ENCODE results near the gene ZNF19. TPM values are rescaled to one million over a fixed set of nuclear protein-coding genes. Genes with fewer than 3 reads are reported as not detected.
A peak's percentile ranks its signal among the peaks of the same experiment; 100 is the strongest.

Gene ZNF19
- total RNA-seq, 1 experiment from 2014 or later = 5.4 TPM

- H3K4me3 ChIP-seq (replicated peaks in 1 of 2; ENCODE audit: low read depth in 1 of 2, low read length in 2 of 2) = no peak overlapping the region
- ChIA-PET RAD21 (ENCODE audit: low non-redundant PET in 1 of 2, low total read pairs in 2 of 2, uncharacterized antibody in 2 of 2, unreplicated experiment in 2 of 2) (no interaction called here), CTCF (no interaction called here), POLR2A (no interaction called here)
- peak in 1 of 3 experiments; percentile 39; a peak in 2 of 6 replicates for TF ChIP-seq CTCF (IDR thresholded peaks at IDR 0.05 in 2 of 3, conservative IDR thresholded peaks at IDR 0.05 in 1 of 3; ENCODE audit: borderline replicate concordance in 1 of 3, insufficient read depth in 1 of 3, low read depth in 2 of 3, low read length in 2 of 3)
- TF ChIP-seq POLR2AphosphoS5 (IDR thresholded peaks at IDR 0.05; ENCODE audit: low read depth, low read length) = no peak
- H4K20me1 ChIP-seq (ENCODE audit: insufficient read depth) = no peaks in the 10 kb centered on the region
- DNase-seq (ENCODE audit: low read depth, low spot score) (no peak), ATAC-seq (peak; percentile 55)
- no peaks in the 10 kb centered on the region for H3K79me2 ChIP-seq (ENCODE audit: insufficient read depth, low read length)
- H3K4me2 ChIP-seq (ENCODE audit: low read length) = no peak overlapping the region
- BruUV-seq (replicated peaks) = no TSS peak
- no peak overlapping the region for H2AFZ ChIP-seq (ENCODE audit: low read depth, low read length, poor library complexity, severe bottlenecking)
- H3K9me3 ChIP-seq (ENCODE audit: control insufficient read depth in 1 of 2, insufficient read depth in 1 of 2, low read depth in 1 of 2, low read length in 2 of 2) = no peaks in the 10 kb centered on the region
- no peaks in the 10 kb centered on the region for H3K27me3 ChIP-seq (ENCODE audit: insufficient read depth, low read length)
- H3K36me3 ChIP-seq (ENCODE audit: control insufficient read depth in 1 of 2, insufficient read depth in 2 of 2, low read length in 2 of 2) = no peaks in the 10 kb centered on the region
- H3K4me1 ChIP-seq (ENCODE audit: control insufficient read depth in 1 of 2, insufficient read depth in 2 of 2, low read length in 2 of 2) = no peaks in the 10 kb centered on the region
- no peak overlapping the region for H3K9ac ChIP-seq (ENCODE audit: low read length)
- H3K27ac ChIP-seq (ENCODE audit: low read depth, low read length) = no peak overlapping the region
- intact Hi-C loops (cut with micrococcal nuclease) = no loop called here
- H3K9me2 ChIP-seq (ENCODE audit: insufficient read depth) = no peaks in the 10 kb centered on the region
Measured at GRCh38 chr16:71441348-71442050, 47.6 kb downstream of the ZNF19 start.

- H3K4me3 ChIP-seq (replicated peaks in 1 of 2; ENCODE audit: low read depth in 1 of 2, low read length in 2 of 2) = no peak overlapping the region
- DNase-seq (ENCODE audit: low read depth, low spot score) = no peak
- H3K36me3 ChIP-seq (ENCODE audit: control insufficient read depth in 1 of 2, insufficient read depth in 2 of 2, low read length in 2 of 2) = no peaks in the 10 kb centered on the region
- RAD21 ChIA-PET (ENCODE audit: low non-redundant PET in 1 of 2, low total read pairs in 2 of 2, uncharacterized antibody in 2 of 2, unreplicated experiment in 2 of 2) = no interaction called here
- BruUV-seq (replicated peaks) = no TSS peak
- no peaks in the 10 kb centered on the region for H3K79me2 ChIP-seq (ENCODE audit: insufficient read depth, low read length)
- H2AFZ ChIP-seq (ENCODE audit: low read depth, low read length, poor library complexity, severe bottlenecking) = no peak overlapping the region
- POLR2A ChIA-PET = no interaction called here
- H3K4me2 ChIP-seq (ENCODE audit: low read length) = no peak overlapping the region
- H3K9me3 ChIP-seq (ENCODE audit: control insufficient read depth in 1 of 2, insufficient read depth in 1 of 2, low read depth in 1 of 2, low read length in 2 of 2) = no peaks in the 10 kb centered on the region
- H3K27ac ChIP-seq (ENCODE audit: low read depth, low read length) = no peak overlapping the region
- CTCF ChIA-PET = interaction anchor here (0.6 kb wide), 1 partner anchor 91 kb away, joined by 3 read pairs; no protein-coding TSS in a partner anchor
- intact Hi-C loops (cut with micrococcal nuclease) = no loop called here
- H3K9ac ChIP-seq (ENCODE audit: low read length) = no peak overlapping the region
- peak; percentile 77 for ATAC-seq
- H4K20me1 ChIP-seq (ENCODE audit: insufficient read depth) = no peaks in the 10 kb centered on the region
- no peaks in the 10 kb centered on the region for H3K4me1 ChIP-seq (ENCODE audit: control insufficient read depth in 1 of 2, insufficient read depth in 2 of 2, low read length in 2 of 2)
- no peaks in the 10 kb centered on the region for H3K27me3 ChIP-seq (ENCODE audit: insufficient read depth, low read length)
- no peaks in the 10 kb centered on the region for H3K9me2 ChIP-seq (ENCODE audit: insufficient read depth)
- no peak for TF ChIP-seq POLR2A (IDR thresholded peaks at IDR 0.05; ENCODE audit: borderline replicate concordance, extremely low read depth, insufficient read depth, insufficient read length)
- TF ChIP-seq TCF7L2 (IDR thresholded peaks at IDR 0.05; ENCODE audit: borderline replicate concordance, extremely low read depth, insufficient read depth, insufficient read length) = no peak
- TF ChIP-seq FOSL1 (IDR thresholded peaks at IDR 0.05; ENCODE audit: low read depth) = no peak
- TF ChIP-seq CEBPB (IDR thresholded peaks at IDR 0.05; ENCODE audit: low read depth) = no peak
- TF ChIP-seq CTCF (IDR thresholded peaks at IDR 0.05 in 2 of 3, conservative IDR thresholded peaks at IDR 0.05 in 1 of 3; ENCODE audit: borderline replicate concordance in 1 of 3, insufficient read depth in 1 of 3, low read depth in 2 of 3, low read length in 2 of 3) = peak; percentile 36 to 62 (median 59); a peak in 5 of 6 replicates
- no peak for TF ChIP-seq SP1 (IDR thresholded peaks at IDR 0.05; ENCODE audit: low read depth)
- no peak for TF ChIP-seq ZBTB33 (IDR thresholded peaks at IDR 0.05; ENCODE audit: extremely low read depth, insufficient replicate concordance, low read length)
- no peak for TF ChIP-seq ZNF274 (IDR thresholded peaks at IDR 0.05; ENCODE audit: low read depth, low read length)
Measured at GRCh38 chr16:71440669-71441347, 48.3 kb downstream of the ZNF19 start.
